Mesendoderm (in vitro differentiated cells): ENCODE measurements around the gene IL34.

Source experiments
- DNase-seq: peaks from one replicate; pipeline ENCODE4 v3.0.0; 2013
- H2AK5ac ChIP-seq: 2 replicates; pipeline ENCODE4 v1.6.1; 2013; ENCODE audit warnings: low read length, inconsistent platforms
- H2BK120ac ChIP-seq: 2 replicates; pipeline ENCODE4 v1.6.1; 2013; ENCODE audit warnings: low read depth, mild to moderate bottlenecking, low read length, moderate library complexity, mixed read lengths
- H2BK15ac ChIP-seq: replicated peaks from 2 replicates; pipeline ENCODE4 v1.6.1; 2013; ENCODE audit warnings: low read depth, mild to moderate bottlenecking, moderate library complexity
- H2BK5ac ChIP-seq: 2 replicates; pipeline ENCODE4 v1.6.1; 2013; ENCODE audit warnings: low read length, inconsistent platforms
- H3K18ac ChIP-seq: 2 replicates; pipeline ENCODE4 v1.6.1; 2013; ENCODE audit warnings: mild to moderate bottlenecking, low read length, mixed read lengths
- H3K23ac ChIP-seq: one replicate; pipeline ENCODE4 v1.6.1; 2013; ENCODE audit warnings: low read length
- H3K27ac ChIP-seq: 2 replicates; pipeline ENCODE4 v1.5.1; 2013; ENCODE audit warnings: low read depth, mild to moderate bottlenecking, inconsistent platforms, low read length, moderate library complexity
- H3K27me3 ChIP-seq: 2 replicates; pipeline ENCODE4 v1.6.1; 2013; ENCODE audit warnings: low read length, control low read depth, mild to moderate bottlenecking, inconsistent platforms; ENCODE audit not compliant: insufficient read depth, poor library complexity
- H3K36me3 ChIP-seq: 2 replicates; pipeline ENCODE4 v1.6.1; 2013; ENCODE audit warnings: low read length, inconsistent platforms; ENCODE audit not compliant: control insufficient read depth, insufficient read depth
- H3K4ac ChIP-seq: one replicate; pipeline ENCODE4 v1.6.1; 2013; ENCODE audit warnings: low read depth, mild to moderate bottlenecking, low read length, moderate library complexity
- H3K4me1 ChIP-seq: 2 replicates; pipeline ENCODE4 v1.6.1; 2013; ENCODE audit warnings: low read depth, low read length, inconsistent platforms; ENCODE audit not compliant: control insufficient read depth
- H3K4me2 ChIP-seq: 2 replicates; pipeline ENCODE4 v1.6.1; 2013; ENCODE audit warnings: low read length
- H3K4me3 ChIP-seq: 2 replicates; pipeline ENCODE4 v1.5.1; 2013; ENCODE audit warnings: mild to moderate bottlenecking, low read length
- H3K56ac ChIP-seq: one replicate; pipeline ENCODE4 v1.6.1; 2013; ENCODE audit warnings: low read length
- H3K79me1 ChIP-seq: 2 replicates; pipeline ENCODE4 v1.6.1; 2013; ENCODE audit warnings: low read length, inconsistent platforms
- H3K79me2 ChIP-seq: 2 replicates; pipeline ENCODE4 v1.6.1; 2013; ENCODE audit warnings: mild to moderate bottlenecking, low read length; ENCODE audit not compliant: control insufficient read depth, insufficient read depth
- H3K9ac ChIP-seq: 2 replicates; pipeline ENCODE4 v1.6.1; 2013; ENCODE audit warnings: low read length, inconsistent platforms
- H4K5ac ChIP-seq: one replicate; pipeline ENCODE4 v1.6.1; 2013; ENCODE audit warnings: low read length
- H4K8ac ChIP-seq: one replicate; pipeline ENCODE4 v1.6.1; 2013; ENCODE audit warnings: low read depth, mild to moderate bottlenecking, control low read depth, low read length, moderate library complexity
- WGBS: extraction: QIAGEN DNeasy Blood & Tissue Kit; methylation state at CpG from one replicate; pipeline ENCODE4 v1.1.7; 2013; ENCODE audit warnings: low lambda C conversion rate, missing lambda C conversion rate; ENCODE audit not compliant: insufficient coverage; ENCODE audit errors: extremely low coverage; 5-methylcytosine and 5-hydroxymethylcytosine counted together

IL34 gene

GRCh38 chr16:70661918-70662641, 15.7 kb downstream of the IL34 start:
- Histone ChIP-seq H2BK15ac (no peak overlapping the region), H3K4ac (no peak overlapping the region), H3K4me3 (no peak overlapping the region), H3K56ac (no peak overlapping the region), H4K8ac (no peak overlapping the region), H3K18ac (no peak overlapping the region), H4K5ac (no peak overlapping the region), H2BK5ac (no peak overlapping the region), H2BK120ac (no peak overlapping the region), H3K79me2 (no peaks in the 10 kb centered on the region), H3K4me2 (no peak overlapping the region), H3K23ac (no peak overlapping the region), H3K4me1 (peaks cover 2% of the 10 kb centered on the region), H3K79me1 (no peaks in the 10 kb centered on the region), H2AK5ac (no peak overlapping the region), H3K27ac (no peak overlapping the region), H3K36me3 (no peaks in the 10 kb centered on the region), H3K9ac (no peak overlapping the region), H3K27me3 (no peaks in the 10 kb centered on the region)
- no peak for DNase-seq
- no CpG with 5 or more reads among the region's 21 CpGs for WGBS

GRCh38 chr16:70662991-70663523, 16.7 kb downstream of the IL34 start:
- Histone ChIP-seq H3K4me3 (no peak overlapping the region), H3K4ac (no peak overlapping the region), H3K56ac (no peak overlapping the region), H3K18ac (no peak overlapping the region), H2BK120ac (no peak overlapping the region), H4K5ac (no peak overlapping the region), H3K79me2 (no peaks in the 10 kb centered on the region), H3K9ac (no peak overlapping the region), H3K4me1 (peaks cover 2% of the 10 kb centered on the region), H2AK5ac (no peak overlapping the region), H3K36me3 (no peaks in the 10 kb centered on the region), H3K23ac (no peak overlapping the region), H3K4me2 (no peak overlapping the region), H3K27ac (no peak overlapping the region), H2BK5ac (no peak overlapping the region), H4K8ac (no peak overlapping the region), H3K79me1 (no peaks in the 10 kb centered on the region), H3K27me3 (no peaks in the 10 kb centered on the region), H2BK15ac (no peak overlapping the region)
- WGBS = no CpG with 5 or more reads among the region's 13 CpGs
- no peak for DNase-seq

GRCh38 chr16:70663524-70664324, 17.4 kb downstream of the IL34 start:
- no peaks in the 10 kb centered on the region for H3K79me2 ChIP-seq
- H3K4me3 ChIP-seq = no peak overlapping the region
- H3K79me1 ChIP-seq = no peaks in the 10 kb centered on the region
- H3K36me3 ChIP-seq = no peaks in the 10 kb centered on the region
- no peak overlapping the region for H3K23ac ChIP-seq
- WGBS = no CpG with 5 or more reads among the region's 56 CpGs
- H3K4ac ChIP-seq = no peak overlapping the region
- no peak overlapping the region for H3K18ac ChIP-seq
- H2BK5ac ChIP-seq = no peak overlapping the region
- H3K56ac ChIP-seq = no peak overlapping the region
- no peaks in the 10 kb centered on the region for H3K27me3 ChIP-seq
- no peak for DNase-seq
- no peak overlapping the region for H4K5ac ChIP-seq
- peaks cover 2% of the 10 kb centered on the region for H3K4me1 ChIP-seq
- H3K9ac ChIP-seq = no peak overlapping the region
- H3K4me2 ChIP-seq = no peak overlapping the region
- no peak overlapping the region for H2BK120ac ChIP-seq
- no peak overlapping the region for H3K27ac ChIP-seq
- no peak overlapping the region for H2BK15ac ChIP-seq
- H4K8ac ChIP-seq = no peak overlapping the region
- no peak overlapping the region for H2AK5ac ChIP-seq

GRCh38 chr16:70664325-70665112, 18.2 kb downstream of the IL34 start:
- Histone ChIP-seq H2BK120ac (no peak overlapping the region), H3K36me3 (no peaks in the 10 kb centered on the region), H3K4me3 (no peak overlapping the region), H3K79me1 (no peaks in the 10 kb centered on the region), H3K4me2 (no peak overlapping the region), H2AK5ac (no peak overlapping the region), H2BK15ac (no peak overlapping the region), H4K8ac (no peak overlapping the region), H2BK5ac (no peak overlapping the region), H3K18ac (no peak overlapping the region), H3K4me1 (peaks cover 2% of the 10 kb centered on the region), H3K27me3 (no peaks in the 10 kb centered on the region), H3K9ac (no peak overlapping the region), H3K27ac (no peak overlapping the region), H3K23ac (no peak overlapping the region), H3K56ac (no peak overlapping the region), H3K4ac (no peak overlapping the region), H3K79me2 (no peaks in the 10 kb centered on the region), H4K5ac (no peak overlapping the region)
- DNase-seq = no peak
- WGBS = no CpG with 5 or more reads among the region's 39 CpGs

GRCh38 chr16:70665113-70665694, 18.8 kb downstream of the IL34 start:
- WGBS = no CpG with 5 or more reads among the region's 14 CpGs
- Histone ChIP-seq H3K36me3 (no peaks in the 10 kb centered on the region), H3K4ac (no peak overlapping the region), H2BK5ac (no peak overlapping the region), H3K4me2 (no peak overlapping the region), H3K23ac (no peak overlapping the region), H3K27me3 (no peaks in the 10 kb centered on the region), H3K79me1 (no peaks in the 10 kb centered on the region), H4K8ac (no peak overlapping the region), H4K5ac (no peak overlapping the region), H3K79me2 (no peaks in the 10 kb centered on the region), H3K27ac (no peak overlapping the region), H3K56ac (no peak overlapping the region), H3K18ac (no peak overlapping the region), H3K4me1 (peaks cover 2% of the 10 kb centered on the region), H3K9ac (no peak overlapping the region), H2BK120ac (no peak overlapping the region), H2BK15ac (no peak overlapping the region), H2AK5ac (no peak overlapping the region), H3K4me3 (no peak overlapping the region)
- DNase-seq = no peak
